Activated CD4-positive, alpha-beta T cell treated with anti-CD3 and anti-CD28 coated beads, Interleukin-2, amount 10 ng/mL, durations not matched to agents 7 days and 5 days (primary cell): ENCODE data around the gene EPS8L3. TPM values are rescaled to one million over a fixed set of nuclear protein-coding genes. Genes with fewer than 3 reads are reported as not detected.

Source experiments
- CTCF ChIA-PET: fragments of 350-600 bp; sonication (Branson Sonifier 250); formaldehyde crosslinking; loops from one replicate; lab custom pipeline; 2021; ENCODE audit warnings: antibody characterized with exemption; lab: Charles Lee
- POLR2A ChIA-PET: fragments of 350-600 bp; sonication (Branson Sonifier 250); formaldehyde crosslinking; loops from one replicate; lab custom pipeline; 2021; ENCODE audit warnings: antibody characterized with exemption; lab: Charles Lee
- DNase-seq: peaks from one replicate; pipeline ENCODE4 v3.0.0-alpha.2; 2020
- H3K27ac Mint-ChIP-seq: one replicate; pipeline ENCODE4 v1.8.0; 2021; ENCODE audit warnings: mild to moderate bottlenecking, moderate library complexity, mixed read lengths
- H3K27me3 Mint-ChIP-seq: one replicate; pipeline ENCODE4 v1.8.0; 2021; ENCODE audit warnings: mixed read lengths
- H3K36me3 Mint-ChIP-seq: one replicate; pipeline ENCODE4 v1.8.0; 2021; ENCODE audit warnings: low read depth, mixed read lengths
- H3K4me1 Mint-ChIP-seq: one replicate; pipeline ENCODE4 v1.8.0; 2021; ENCODE audit warnings: mixed read lengths
- H3K4me3 Mint-ChIP-seq: one replicate; pipeline ENCODE4 v1.8.0; 2021; ENCODE audit warnings: mild to moderate bottlenecking, moderate library complexity, mixed read lengths
- H3K9me3 Mint-ChIP-seq: one replicate; pipeline ENCODE4 v1.8.0; 2021; ENCODE audit warnings: mixed read lengths
- total RNA-seq, 2 experiments: library from RNA; stranded (reverse); gene quantifications; one replicate each; pipeline ENCODE4 v1.2.3, GENCODE V29; 2021

Gene EPS8L3
- not detected for total RNA-seq

- Mint-ChIP-seq H3K4me1 (no peaks in the 10 kb centered on the region), H3K36me3 (no peaks in the 10 kb centered on the region), H3K27ac (no peak within 1 kb of the TSS), H3K4me3 (no peak within 1 kb of the TSS), H3K9me3 (no peaks in the 10 kb centered on the region), H3K27me3 (no peaks in the 10 kb centered on the region)
- ChIA-PET POLR2A (no interaction called here), CTCF (interaction anchor here (1.7 to 7.7 kb wide), 3 partner anchors 12 to 220 kb away, joined by 3 to 45 read pairs (median 8); partner anchors contain the start of gene AHCYL1)
- no peak for DNase-seq
Observed at GRCh38 chr1:109763646-109764415, at the start of gene EPS8L3. TSS of gene EPS8L3 (minus strand) at chr1:109763923. CDS start at chr1:109761749, 2,174 bp downstream.

GRCh38 chr1:109812691-109813393 lies 49.1 kb upstream of the EPS8L3 start:
- H3K4me3 Mint-ChIP-seq: no peak overlapping the region
- CTCF ChIA-PET: interaction anchor here (0.8 to 3.1 kb wide), 4 partner anchors 9 to 21 kb away, joined by 3 to 16 read pairs (median 4); no protein-coding TSS in a partner anchor

GRCh38 chr1:109808703-109809102 lies 45.0 kb upstream of the EPS8L3 start:
- DNase-seq: no peak
- POLR2A ChIA-PET: no interaction called here

More at GRCh38 chr1:109812691-109813393, 49.1 kb upstream of the EPS8L3 start:
- no peak for DNase-seq
- Mint-ChIP-seq H3K4me1 (peaks cover 16% of the 10 kb centered on the region), H3K27ac (peak overlapping the region; percentile 54), H3K9me3 (peaks cover 3% of the 10 kb centered on the region), H3K36me3 (peaks cover 3% of the 10 kb centered on the region), H3K27me3 (peaks cover 3% of the 10 kb centered on the region)
- POLR2A ChIA-PET: interaction anchor here (0.6 kb wide), 1 partner anchor 14 kb away, joined by 3 read pairs; no protein-coding TSS in a partner anchor

GRCh38 chr1:109807822-109808680 lies 44.3 kb upstream of the EPS8L3 start:
- H3K4me3 Mint-ChIP-seq: no peak overlapping the region
- ChIA-PET POLR2A (no interaction called here), CTCF (interaction anchor here (0.6 to 9.2 kb wide), 8 partner anchors 8 to 252 kb away, joined by 3 to 95 read pairs (median 4); partner anchors contain the start of gene AHCYL1)
- no peaks in the 10 kb centered on the region for H3K9me3 Mint-ChIP-seq
- no peaks in the 10 kb centered on the region for H3K27me3 Mint-ChIP-seq
- peaks cover 48% of the 10 kb centered on the region for H3K4me1 Mint-ChIP-seq
- H3K36me3 Mint-ChIP-seq: no peaks in the 10 kb centered on the region
- H3K27ac Mint-ChIP-seq: peak overlapping the region; percentile 74
- no peak for DNase-seq

More at GRCh38 chr1:109808703-109809102, 45.0 kb upstream of the EPS8L3 start:
- Mint-ChIP-seq H3K4me1 (peaks cover 41% of the 10 kb centered on the region), H3K27me3 (no peaks in the 10 kb centered on the region), H3K27ac (peak overlapping the region; percentile 42), H3K36me3 (no peaks in the 10 kb centered on the region), H3K9me3 (no peaks in the 10 kb centered on the region), H3K4me3 (no peak overlapping the region)
- CTCF ChIA-PET: interaction anchor here (1.3 to 1.6 kb wide), 4 partner anchors 8 to 18 kb away, joined by 3 to 5 read pairs (median 4); no protein-coding TSS in a partner anchor

GRCh38 chr1:109807402-109807801 lies 43.7 kb upstream of the EPS8L3 start:
- POLR2A ChIA-PET: no interaction called here
- CTCF ChIA-PET: interaction anchor here (0.6 to 9.2 kb wide), 7 partner anchors 8 to 253 kb away, joined by 3 to 95 read pairs (median 5); partner anchors contain the start of gene AHCYL1
- Mint-ChIP-seq H3K36me3 (no peaks in the 10 kb centered on the region), H3K4me3 (no peak overlapping the region), H3K27me3 (no peaks in the 10 kb centered on the region), H3K9me3 (no peaks in the 10 kb centered on the region), H3K27ac (peak overlapping the region; percentile 76), H3K4me1 (peaks cover 54% of the 10 kb centered on the region)
- no peak for DNase-seq

- ChIA-PET POLR2A (no interaction called here), CTCF (interaction anchor here (1.0 to 9.2 kb wide), 9 partner anchors 8 to 177 kb away, joined by 3 to 95 read pairs (median 5); partner anchors contain the start of gene AHCYL1)
- H3K4me1 Mint-ChIP-seq: peaks cover 60% of the 10 kb centered on the region
- H3K9me3 Mint-ChIP-seq: no peaks in the 10 kb centered on the region
- no peaks in the 10 kb centered on the region for H3K36me3 Mint-ChIP-seq
- H3K27ac Mint-ChIP-seq: peak overlapping the region; percentile 76
- no peak for DNase-seq
- no peaks in the 10 kb centered on the region for H3K27me3 Mint-ChIP-seq
- no peak overlapping the region for H3K4me3 Mint-ChIP-seq
Observed at GRCh38 chr1:109806733-109807400, 43.1 kb upstream of the EPS8L3 start.

GRCh38 chr1:109805486-109806165 lies 41.9 kb upstream of the EPS8L3 start:
- H3K27me3 Mint-ChIP-seq: no peaks in the 10 kb centered on the region
- no peak overlapping the region for H3K4me3 Mint-ChIP-seq
- H3K4me1 Mint-ChIP-seq: peaks cover 71% of the 10 kb centered on the region
- DNase-seq: no peak
- no peaks in the 10 kb centered on the region for H3K36me3 Mint-ChIP-seq
- ChIA-PET POLR2A (no interaction called here), CTCF (interaction anchor here (0.6 to 9.2 kb wide), 10 partner anchors 9 to 832 kb away, joined by 3 to 95 read pairs (median 5); partner anchors contain the start of gene AHCYL1)
- no peaks in the 10 kb centered on the region for H3K9me3 Mint-ChIP-seq
- no peak overlapping the region for H3K27ac Mint-ChIP-seq

GRCh38 chr1:109804660-109805059 lies 40.9 kb upstream of the EPS8L3 start:
- ChIA-PET POLR2A (no interaction called here), CTCF (interaction anchor here (1.3 to 9.2 kb wide), 4 partner anchors 15 to 180 kb away, joined by 3 to 95 read pairs (median 4); partner anchors contain the start of gene AHCYL1)
- Mint-ChIP-seq H3K4me3 (no peak overlapping the region), H3K4me1 (peaks cover 79% of the 10 kb centered on the region), H3K27me3 (no peaks in the 10 kb centered on the region), H3K36me3 (peaks cover under 1% of the 10 kb centered on the region), H3K9me3 (no peaks in the 10 kb centered on the region), H3K27ac (peak overlapping the region; percentile 98)
- no peak for DNase-seq

- CTCF ChIA-PET: interaction anchor here (1.0 to 9.2 kb wide), 5 partner anchors 14 to 181 kb away, joined by 3 to 95 read pairs (median 3); partner anchors contain the start of gene AHCYL1
- peak overlapping the region; percentile 98 for H3K27ac Mint-ChIP-seq
- no peak overlapping the region for H3K4me3 Mint-ChIP-seq
- H3K27me3 Mint-ChIP-seq: no peaks in the 10 kb centered on the region
- H3K36me3 Mint-ChIP-seq: peaks cover 4% of the 10 kb centered on the region
- POLR2A ChIA-PET: no interaction called here
- no peak for DNase-seq
- no peaks in the 10 kb centered on the region for H3K9me3 Mint-ChIP-seq
- H3K4me1 Mint-ChIP-seq: peaks cover 86% of the 10 kb centered on the region
Observed at GRCh38 chr1:109803901-109804331, 40.2 kb upstream of the EPS8L3 start.

GRCh38 chr1:109802901-109803561 lies 39.3 kb upstream of the EPS8L3 start:
- no peaks in the 10 kb centered on the region for H3K9me3 Mint-ChIP-seq
- ChIA-PET POLR2A (interaction anchor here (0.6 kb wide), 1 partner anchor 101 kb away, joined by 3 read pairs; no protein-coding TSS in a partner anchor), CTCF (interaction anchor here (0.9 to 9.2 kb wide), 8 partner anchors 13 to 182 kb away, joined by 3 to 95 read pairs (median 3); partner anchors contain the start of gene AHCYL1)
- H3K27ac Mint-ChIP-seq: peak overlapping the region; percentile 98
- H3K4me3 Mint-ChIP-seq: peak overlapping the region; percentile 52
- H3K4me1 Mint-ChIP-seq: peaks cover 86% of the 10 kb centered on the region
- peaks cover 4% of the 10 kb centered on the region for H3K36me3 Mint-ChIP-seq
- H3K27me3 Mint-ChIP-seq: no peaks in the 10 kb centered on the region
- no peak for DNase-seq
